Neural crest cell (in vitro differentiated cells): ENCODE data around the gene CHST14. TPM values are rescaled to one million over a fixed set of nuclear protein-coding genes. Genes with fewer than 3 reads are reported as not detected.

Experiments
- DNase-seq: peaks from one replicate; pipeline ENCODE4 v3.0.0; 2021; ENCODE audit warnings: low read depth, mixed read lengths, low spot score
- H3K27ac Mint-ChIP-seq: one replicate; pipeline ENCODE4 v1.8.0; 2021; ENCODE audit warnings: mild to moderate bottlenecking, mixed read lengths; ENCODE audit not compliant: unreplicated experiment
- H3K27me3 Mint-ChIP-seq: 2 replicates; pipeline ENCODE4 v1.8.0; 2021; ENCODE audit warnings: low read depth, mild to moderate bottlenecking, mixed read lengths
- H3K36me3 Mint-ChIP-seq: 2 replicates; pipeline ENCODE4 v1.8.0; 2021; ENCODE audit warnings: low read depth, mild to moderate bottlenecking, mixed read lengths
- H3K4me1 Mint-ChIP-seq: 2 replicates; pipeline ENCODE4 v1.8.0; 2021; ENCODE audit warnings: mixed read lengths
- H3K4me3 Mint-ChIP-seq: one replicate; pipeline ENCODE4 v1.8.0; 2021; ENCODE audit warnings: mild to moderate bottlenecking, mixed read lengths
- H3K9me3 Mint-ChIP-seq: 2 replicates; pipeline ENCODE4 v1.8.0; 2021; ENCODE audit warnings: mixed read lengths
- total RNA-seq: library from RNA; stranded (reverse); gene quantifications from 2 replicates; pipeline ENCODE4 v1.2.1, GENCODE V29; 2021
- TF ChIP-seq, protein P1 (sequence below): fragments of 200-600 bp; sonication (generic); conservative IDR thresholded peaks from 2 replicates; pipeline ENCODE4 v1.5.0; 2021; ENCODE audit warnings: antibody characterized with exemption, mild to moderate bottlenecking

The CHST14 gene
- total RNA-seq, 1 donor from 2014 or later = 37.1 TPM

DNA sequence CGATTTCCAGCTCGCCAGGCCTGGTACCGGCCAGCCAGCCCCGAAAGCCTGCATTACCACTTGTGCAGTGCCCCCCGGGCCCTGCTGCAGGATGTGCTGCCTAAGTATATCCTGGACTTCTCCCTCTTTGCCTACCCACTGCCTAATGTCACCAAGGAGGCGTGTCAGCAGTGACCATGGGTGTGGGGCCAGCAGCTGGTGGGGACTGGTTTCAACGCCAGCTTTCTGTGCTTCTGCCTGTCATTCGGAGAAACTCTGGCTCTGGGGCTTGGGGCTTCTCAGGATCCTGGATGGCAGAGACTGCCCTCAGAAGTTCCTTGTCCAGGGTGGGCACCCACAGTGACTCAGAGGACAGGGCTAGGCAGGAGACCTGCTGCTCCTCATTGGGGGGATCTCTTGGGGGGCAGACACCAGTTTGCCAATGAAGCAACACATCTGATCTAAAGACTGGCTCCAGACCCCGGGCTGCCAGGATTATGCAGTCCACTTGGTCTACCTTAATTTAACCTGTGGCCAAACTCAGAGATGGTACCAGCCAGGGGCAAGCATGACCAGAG, 1.5 kb downstream of the CHST14 start:
- Mint-ChIP-seq H3K4me3 (peak overlapping the region; percentile 88), H3K27me3 (no peaks in the 10 kb centered on the region), H3K4me1 (peaks cover 28% of the 10 kb centered on the region), H3K27ac (no peak overlapping the region), H3K36me3 (no peaks in the 10 kb centered on the region), H3K9me3 (no peaks in the 10 kb centered on the region)
- no peak for DNase-seq
- TF ChIP-seq, protein P1, sequence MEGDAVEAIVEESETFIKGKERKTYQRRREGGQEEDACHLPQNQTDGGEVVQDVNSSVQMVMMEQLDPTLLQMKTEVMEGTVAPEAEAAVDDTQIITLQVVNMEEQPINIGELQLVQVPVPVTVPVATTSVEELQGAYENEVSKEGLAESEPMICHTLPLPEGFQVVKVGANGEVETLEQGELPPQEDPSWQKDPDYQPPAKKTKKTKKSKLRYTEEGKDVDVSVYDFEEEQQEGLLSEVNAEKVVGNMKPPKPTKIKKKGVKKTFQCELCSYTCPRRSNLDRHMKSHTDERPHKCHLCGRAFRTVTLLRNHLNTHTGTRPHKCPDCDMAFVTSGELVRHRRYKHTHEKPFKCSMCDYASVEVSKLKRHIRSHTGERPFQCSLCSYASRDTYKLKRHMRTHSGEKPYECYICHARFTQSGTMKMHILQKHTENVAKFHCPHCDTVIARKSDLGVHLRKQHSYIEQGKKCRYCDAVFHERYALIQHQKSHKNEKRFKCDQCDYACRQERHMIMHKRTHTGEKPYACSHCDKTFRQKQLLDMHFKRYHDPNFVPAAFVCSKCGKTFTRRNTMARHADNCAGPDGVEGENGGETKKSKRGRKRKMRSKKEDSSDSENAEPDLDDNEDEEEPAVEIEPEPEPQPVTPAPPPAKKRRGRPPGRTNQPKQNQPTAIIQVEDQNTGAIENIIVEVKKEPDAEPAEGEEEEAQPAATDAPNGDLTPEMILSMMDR = no peak

DNA sequence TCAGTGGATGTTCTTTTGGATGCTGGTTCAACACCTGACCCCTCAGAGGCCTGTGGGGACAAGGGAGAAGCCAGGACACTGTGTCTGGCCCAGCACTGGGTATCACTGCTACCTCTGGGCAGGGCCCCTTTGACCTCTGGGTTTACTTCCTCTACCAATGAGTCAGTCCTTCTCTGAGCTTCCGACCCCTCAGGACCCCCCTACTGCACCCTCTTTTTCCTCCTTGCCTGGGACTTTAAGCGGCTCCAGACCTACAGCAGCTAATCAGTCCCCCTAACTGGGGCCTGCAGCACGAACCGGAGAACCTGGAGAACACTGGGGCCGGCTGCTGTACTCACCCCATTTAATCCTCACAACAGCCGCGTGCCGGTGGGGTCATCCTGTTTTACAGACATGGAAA, 3.8 kb downstream of the CHST14 start:
- TF ChIP-seq, protein P1 = no peak
- H3K9me3 Mint-ChIP-seq = no peaks in the 10 kb centered on the region
- H3K4me1 Mint-ChIP-seq = peaks cover 34% of the 10 kb centered on the region
- no peaks in the 10 kb centered on the region for H3K36me3 Mint-ChIP-seq
- peak overlapping the region; percentile 59 for H3K4me3 Mint-ChIP-seq
- no peak overlapping the region for H3K27ac Mint-ChIP-seq
- peaks cover 2% of the 10 kb centered on the region for H3K27me3 Mint-ChIP-seq
- no peak for DNase-seq

DNA sequence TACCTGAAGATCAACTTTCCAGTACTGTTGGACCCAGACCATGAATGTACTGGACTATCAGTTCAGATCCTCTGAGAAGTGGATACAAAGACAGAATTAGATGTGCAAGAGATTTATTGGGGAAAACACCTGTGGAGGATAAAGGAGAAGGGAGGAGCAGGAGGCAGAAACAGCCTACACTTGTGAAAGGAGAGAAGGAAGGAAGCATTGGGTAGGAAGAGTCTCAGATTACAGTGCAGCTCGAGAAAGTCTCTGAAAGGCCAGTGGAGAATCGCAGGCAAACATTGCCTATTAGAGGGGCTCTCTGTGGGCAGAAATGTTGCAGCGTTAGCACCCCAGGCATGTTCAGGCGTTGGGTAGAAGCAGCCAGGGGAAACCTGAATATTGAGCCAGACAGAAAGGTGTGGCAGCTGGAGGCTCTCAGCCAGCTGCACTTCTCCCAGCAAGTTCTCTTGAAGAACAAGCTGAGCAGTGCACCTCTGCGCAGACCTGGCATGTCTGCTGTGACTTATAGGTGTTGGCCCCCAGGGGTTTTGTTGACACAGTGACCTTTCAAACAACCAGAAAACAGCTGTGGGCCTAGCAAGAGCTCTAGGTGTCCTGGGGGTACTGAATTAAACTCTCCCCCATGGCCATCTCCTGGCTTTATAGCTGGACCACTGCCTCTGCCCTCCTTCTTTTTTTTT, 7.0 kb downstream of the CHST14 start:
- Mint-ChIP-seq H3K36me3 (no peaks in the 10 kb centered on the region), H3K4me3 (no peak overlapping the region), H3K4me1 (peaks cover 17% of the 10 kb centered on the region), H3K27me3 (peaks cover 9% of the 10 kb centered on the region), H3K27ac (peak overlapping the region; percentile 37), H3K9me3 (peaks cover 4% of the 10 kb centered on the region)
- DNase-seq = no peak
- TF ChIP-seq, protein P1 = no peak

DNA sequence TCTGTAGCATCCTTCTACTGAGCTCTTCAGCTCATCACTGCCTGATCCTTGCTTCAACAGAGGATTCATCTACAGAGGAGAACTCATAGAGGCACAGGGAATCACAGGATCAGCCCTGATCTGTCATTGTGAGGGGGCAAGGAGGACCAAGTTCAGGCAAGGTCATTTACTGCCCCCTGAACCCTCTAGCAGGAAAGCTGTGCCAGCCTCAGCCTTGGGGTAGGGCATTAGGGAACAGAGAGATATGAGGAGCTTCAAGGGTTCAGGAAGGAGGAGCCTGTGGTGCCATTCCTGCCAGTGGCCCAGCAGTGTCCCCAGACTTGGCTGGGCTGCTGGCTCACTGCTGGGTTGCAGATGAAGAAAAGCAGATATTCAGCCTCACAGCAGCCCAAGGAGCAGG, 8.2 kb downstream of the CHST14 start:
- no peak overlapping the region for H3K27ac Mint-ChIP-seq
- TF ChIP-seq, protein P1 = no peak

DNA sequence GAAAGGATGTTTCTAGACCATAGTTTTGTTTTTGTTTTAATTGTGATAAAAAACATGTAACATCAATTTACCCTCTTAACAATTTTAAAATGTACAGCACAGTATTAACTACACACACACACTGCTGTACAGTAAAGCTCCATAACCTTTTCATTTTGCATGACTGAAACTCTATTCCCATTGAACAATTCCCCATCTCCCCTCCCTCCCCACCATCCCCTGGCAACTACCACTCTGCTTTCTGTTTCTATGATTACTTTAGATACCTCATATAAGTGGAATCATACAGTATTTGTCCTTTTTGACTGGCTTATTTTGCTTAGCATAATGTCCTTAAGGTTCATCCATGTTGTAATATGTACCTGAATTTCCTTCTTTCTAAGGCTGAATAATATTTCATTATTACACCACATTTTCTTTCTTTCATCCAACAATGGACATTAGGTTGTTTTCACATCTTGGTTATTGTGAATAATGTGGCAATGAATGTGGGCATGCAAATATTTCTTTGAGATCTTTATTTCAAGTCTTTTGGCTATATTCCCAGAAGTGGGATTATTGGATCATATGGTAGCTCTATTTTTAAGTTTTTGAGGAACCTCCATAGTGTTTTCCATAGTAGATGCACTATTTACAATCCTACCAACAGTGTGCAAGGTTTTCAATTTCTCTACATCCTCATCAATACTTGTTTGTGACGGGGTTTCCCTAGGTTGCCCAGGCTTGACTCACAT, 10.7 kb downstream of the CHST14 start:
- H3K27ac Mint-ChIP-seq = no peak overlapping the region
- TF ChIP-seq, protein P1 = no peak
- peaks cover 4% of the 10 kb centered on the region for H3K9me3 Mint-ChIP-seq
- no peaks in the 10 kb centered on the region for H3K36me3 Mint-ChIP-seq
- no peak for DNase-seq
- H3K4me3 Mint-ChIP-seq = no peak overlapping the region
- peaks cover 9% of the 10 kb centered on the region for H3K27me3 Mint-ChIP-seq
- peaks cover 5% of the 10 kb centered on the region for H3K4me1 Mint-ChIP-seq

More for the DNA sequence above, 8.2 kb downstream of the CHST14 start:
- H3K36me3 Mint-ChIP-seq = no peaks in the 10 kb centered on the region
- peaks cover 4% of the 10 kb centered on the region for H3K9me3 Mint-ChIP-seq
- peaks cover 14% of the 10 kb centered on the region for H3K4me1 Mint-ChIP-seq
- peaks cover 9% of the 10 kb centered on the region for H3K27me3 Mint-ChIP-seq
- no peak overlapping the region for H3K4me3 Mint-ChIP-seq
- no peak for DNase-seq
